Loucy (cell line): ENCODE measurements around the gene PRKD2.
A peak's percentile ranks its signal among the peaks of the same experiment; 100 is the strongest.

Source experiments
- H2AFZ ChIP-seq: fragments of 200-600 bp; sonication (generic); 2 replicates; pipeline ENCODE4 v1.6.0; 2016; ENCODE audit warnings: antibody characterized with exemption, mild to moderate bottlenecking, low read length, moderate library complexity
- H3F3A ChIP-seq: fragments of 200-600 bp; 2 replicates; pipeline ENCODE4 v1.6.0; 2016; ENCODE audit warnings: antibody characterized with exemption, low read depth, mild to moderate bottlenecking
- H3K27me3 ChIP-seq: fragments of 200-600 bp; sonication (generic); 2 replicates; pipeline ENCODE4 v1.6.1; 2014; ENCODE audit warnings: low read length, mild to moderate bottlenecking; ENCODE audit not compliant: insufficient read depth, poor library complexity, severe bottlenecking
- H3K36me3 ChIP-seq: fragments of 200-600 bp; sonication (generic); 2 replicates; pipeline ENCODE4 v1.6.1; 2016; ENCODE audit warnings: low read length; ENCODE audit not compliant: insufficient read depth
- H3K4me1 ChIP-seq: fragments of 200-600 bp; sonication (generic); 2 replicates; pipeline ENCODE4 v1.5.1; 2014; ENCODE audit warnings: low read length, mild to moderate bottlenecking; ENCODE audit not compliant: insufficient read depth, poor library complexity, severe bottlenecking
- H3K4me2 ChIP-seq: fragments of 200-600 bp; sonication (generic); 2 replicates; pipeline ENCODE4 v1.6.0; 2014; ENCODE audit warnings: antibody characterized with exemption, low read length, low read depth, mild to moderate bottlenecking; ENCODE audit not compliant: poor library complexity, severe bottlenecking
- H3K4me3 ChIP-seq: fragments of 200-600 bp; sonication (generic); 2 replicates; pipeline ENCODE4 v1.5.1; 2014; ENCODE audit warnings: low read length, mild to moderate bottlenecking, mixed read lengths; ENCODE audit not compliant: poor library complexity, severe bottlenecking
- H3K79me2 ChIP-seq: fragments of 200-600 bp; sonication (generic); 2 replicates; pipeline ENCODE4 v1.6.1; 2014; ENCODE audit warnings: low read length; ENCODE audit not compliant: insufficient read depth
- H3K9ac ChIP-seq: fragments of 200-600 bp; sonication (generic); 2 replicates; pipeline ENCODE4 v1.6.0; 2014; ENCODE audit warnings: mild to moderate bottlenecking, low read depth, low read length, moderate library complexity; ENCODE audit not compliant: poor library complexity, severe bottlenecking
- H3K9me2 ChIP-seq: fragments of 200-600 bp; sonication (generic); replicated peaks from 2 replicates; pipeline ENCODE4 v1.6.1; 2016; ENCODE audit warnings: low read depth, low read length, mixed read lengths
- H3K9me3 ChIP-seq: fragments of 200-600 bp; sonication (generic); 2 replicates; pipeline ENCODE4 v1.6.1; 2014; ENCODE audit warnings: mild to moderate bottlenecking, antibody characterized with exemption, low read length, low read depth; ENCODE audit not compliant: insufficient read depth
- H4K20me1 ChIP-seq: fragments of 200-600 bp; sonication (generic); 2 replicates; pipeline ENCODE4 v1.6.0; 2014; ENCODE audit warnings: antibody characterized with exemption, low read length, mild to moderate bottlenecking; ENCODE audit not compliant: insufficient read depth, poor library complexity, severe bottlenecking
- EZH2phosphoT487 ChIP-seq: fragments of 200-600 bp; IDR thresholded peaks from 2 replicates; pipeline ENCODE4 v1.6.1; 2018; ENCODE audit warnings: antibody characterized with exemption, mild to moderate bottlenecking, moderate library complexity, borderline replicate concordance
- TF ChIP-seq, protein P1 (sequence below): fragments of 200-600 bp; sonication (generic); conservative IDR thresholded peaks from 2 replicates; pipeline ENCODE4 v1.5.1; 2014; ENCODE audit warnings: mild to moderate bottlenecking, antibody characterized with exemption, low read length

Gene PRKD2

DNA sequence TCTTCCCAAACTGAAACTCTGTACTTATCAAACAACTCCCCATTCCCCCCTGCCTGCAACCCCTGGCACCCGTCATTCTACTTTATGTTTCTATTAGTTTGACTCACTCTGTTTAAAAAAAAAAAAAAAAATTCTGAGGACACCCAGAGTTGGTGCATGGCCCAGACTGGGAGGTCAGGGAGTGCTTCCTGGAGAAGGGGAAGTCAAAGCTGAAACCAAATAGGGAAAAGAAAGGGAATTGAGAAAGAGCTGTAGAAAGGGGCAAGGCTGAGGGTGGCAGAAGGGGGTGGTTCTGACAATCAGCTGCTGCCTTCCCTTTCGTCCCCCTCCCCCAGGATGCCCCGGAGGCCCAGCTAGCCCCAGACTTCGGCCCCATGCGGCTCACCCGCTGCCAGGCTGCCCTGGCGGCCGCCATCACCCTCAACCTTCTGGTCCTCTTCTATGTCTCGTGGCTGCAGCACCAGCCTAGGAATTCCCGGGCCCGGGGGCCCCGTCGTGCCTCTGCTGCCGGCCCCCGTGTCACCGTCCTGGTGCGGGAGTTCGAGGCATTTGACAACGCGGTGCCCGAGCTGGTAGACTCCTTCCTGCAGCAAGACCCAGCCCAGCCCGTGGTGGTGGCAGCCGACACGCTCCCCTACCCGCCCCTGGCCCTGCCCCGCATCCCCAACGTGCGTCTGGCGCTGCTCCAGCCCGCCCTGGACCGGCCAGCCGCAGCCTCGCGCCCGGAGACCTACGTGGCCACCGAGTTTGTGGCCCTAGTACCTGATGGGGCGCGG lies 38.4 kb upstream of the PRKD2 start:
- H3F3A ChIP-seq, result no peaks in the 10 kb centered on the region
- no peaks in the 10 kb centered on the region for H3K9me3 ChIP-seq
- no peak overlapping the region for H2AFZ ChIP-seq
- no peaks in the 10 kb centered on the region for H3K79me2 ChIP-seq
- H4K20me1 ChIP-seq, result no peaks in the 10 kb centered on the region
- no peaks in the 10 kb centered on the region for H3K4me1 ChIP-seq
- TF ChIP-seq, protein P1, sequence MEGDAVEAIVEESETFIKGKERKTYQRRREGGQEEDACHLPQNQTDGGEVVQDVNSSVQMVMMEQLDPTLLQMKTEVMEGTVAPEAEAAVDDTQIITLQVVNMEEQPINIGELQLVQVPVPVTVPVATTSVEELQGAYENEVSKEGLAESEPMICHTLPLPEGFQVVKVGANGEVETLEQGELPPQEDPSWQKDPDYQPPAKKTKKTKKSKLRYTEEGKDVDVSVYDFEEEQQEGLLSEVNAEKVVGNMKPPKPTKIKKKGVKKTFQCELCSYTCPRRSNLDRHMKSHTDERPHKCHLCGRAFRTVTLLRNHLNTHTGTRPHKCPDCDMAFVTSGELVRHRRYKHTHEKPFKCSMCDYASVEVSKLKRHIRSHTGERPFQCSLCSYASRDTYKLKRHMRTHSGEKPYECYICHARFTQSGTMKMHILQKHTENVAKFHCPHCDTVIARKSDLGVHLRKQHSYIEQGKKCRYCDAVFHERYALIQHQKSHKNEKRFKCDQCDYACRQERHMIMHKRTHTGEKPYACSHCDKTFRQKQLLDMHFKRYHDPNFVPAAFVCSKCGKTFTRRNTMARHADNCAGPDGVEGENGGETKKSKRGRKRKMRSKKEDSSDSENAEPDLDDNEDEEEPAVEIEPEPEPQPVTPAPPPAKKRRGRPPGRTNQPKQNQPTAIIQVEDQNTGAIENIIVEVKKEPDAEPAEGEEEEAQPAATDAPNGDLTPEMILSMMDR, result no peak
- TF ChIP-seq EZH2phosphoT487, result no peak
- H3K27me3 ChIP-seq, result no peaks in the 10 kb centered on the region
- H3K4me3 ChIP-seq, result no peak overlapping the region
- H3K9ac ChIP-seq, result no peak overlapping the region
- H3K9me2 ChIP-seq, result no peaks in the 10 kb centered on the region
- H3K4me2 ChIP-seq, result no peak overlapping the region
- H3K36me3 ChIP-seq, result no peaks in the 10 kb centered on the region

DNA sequence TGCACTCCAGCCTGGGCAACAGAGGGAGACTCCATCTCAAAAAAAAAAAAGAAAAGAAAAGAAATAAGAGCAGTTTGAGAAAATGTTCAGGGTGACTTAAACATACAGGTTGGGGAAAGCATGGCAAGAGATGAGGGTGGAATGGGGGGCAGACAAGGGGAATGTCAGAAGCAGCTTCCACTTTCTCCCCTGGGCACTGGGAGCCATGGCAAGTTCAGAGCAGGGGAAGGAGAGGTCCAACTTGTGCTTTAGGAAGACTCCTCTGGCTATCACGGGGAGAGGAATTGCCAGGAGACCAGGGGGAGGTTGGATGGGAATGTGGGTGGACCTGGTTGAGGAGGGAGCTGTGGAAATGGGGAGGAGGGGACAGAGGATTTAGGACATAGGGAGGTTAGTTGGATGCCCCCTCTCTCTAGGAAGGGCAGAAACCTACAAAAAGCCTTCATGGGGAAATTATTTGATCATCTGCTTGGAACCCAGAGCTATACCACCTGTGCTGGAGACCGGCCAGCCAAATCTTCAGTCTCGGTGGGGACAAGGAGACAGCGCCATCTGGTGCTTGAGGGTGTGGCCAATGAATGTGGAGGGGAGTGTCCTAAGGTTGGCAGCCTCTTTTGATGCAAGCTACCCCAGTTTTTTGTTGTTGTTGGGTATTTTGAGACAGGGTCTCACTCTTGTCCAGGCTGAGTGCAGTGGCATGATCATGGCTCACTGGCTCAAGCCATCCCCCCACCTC lies 36.7 kb upstream of the PRKD2 start:
- Histone ChIP-seq H3K79me2 (no peaks in the 10 kb centered on the region), H3K27me3 (no peaks in the 10 kb centered on the region), H3K4me2 (no peak overlapping the region), H2AFZ (no peak overlapping the region), H3K9me3 (no peaks in the 10 kb centered on the region), H3F3A (no peaks in the 10 kb centered on the region), H3K4me3 (no peak overlapping the region), H3K9me2 (no peaks in the 10 kb centered on the region), H3K4me1 (no peaks in the 10 kb centered on the region), H4K20me1 (no peaks in the 10 kb centered on the region), H3K36me3 (no peaks in the 10 kb centered on the region), H3K9ac (no peak overlapping the region)
- TF ChIP-seq, protein P1, result peak; percentile 77
- no peak for TF ChIP-seq EZH2phosphoT487

DNA sequence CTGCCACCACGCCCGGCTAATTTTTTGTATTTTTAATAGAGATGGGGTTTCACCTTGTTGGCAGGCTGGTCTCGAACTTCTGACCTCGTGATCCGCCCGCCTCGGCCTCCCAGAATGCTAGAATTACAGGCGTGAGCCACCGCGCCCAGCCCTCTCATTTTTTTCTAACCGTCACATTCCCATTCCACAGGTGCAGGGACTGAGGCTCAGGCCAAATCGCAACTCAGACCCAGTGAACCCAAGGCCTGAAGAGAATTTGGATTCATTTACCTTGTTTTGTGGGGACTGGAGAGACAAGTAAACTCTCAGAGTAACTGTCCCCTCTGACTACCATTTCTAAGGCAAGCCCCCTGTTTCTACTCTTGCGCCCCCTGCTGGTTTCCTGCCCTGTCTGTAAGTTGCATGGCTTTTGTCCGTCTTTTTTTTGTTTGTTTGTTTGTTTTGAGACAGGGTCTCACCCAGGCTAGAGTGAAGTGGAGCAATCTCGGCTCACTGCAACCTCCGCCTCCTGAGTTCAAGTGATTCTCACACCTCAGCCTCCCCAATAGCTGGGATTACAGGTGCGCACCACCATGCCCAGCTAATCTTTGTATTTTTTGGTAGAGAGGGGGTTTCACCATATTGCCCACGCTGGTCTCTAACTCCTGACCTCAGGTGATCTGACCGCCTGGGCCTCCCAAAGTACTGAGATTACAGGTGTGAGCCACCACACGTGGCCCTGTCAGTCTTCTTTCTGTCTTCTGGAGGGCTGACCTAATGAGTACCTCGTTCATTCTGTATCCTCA lies 31.6 kb upstream of the PRKD2 start:
- Histone ChIP-seq H3K27me3 (peaks cover 8% of the 10 kb centered on the region), H3K4me3 (no peak overlapping the region), H3K9me3 (no peaks in the 10 kb centered on the region), H3K36me3 (no peaks in the 10 kb centered on the region), H4K20me1 (peaks cover 20% of the 10 kb centered on the region), H3K9ac (no peak overlapping the region), H3F3A (0 out of 2 replicates have a peak, but pooled peaks cover 5% of the 10 kb centered on the region), H3K4me2 (no peak overlapping the region), H3K4me1 (peaks cover 10% of the 10 kb centered on the region), H3K9me2 (no peaks in the 10 kb centered on the region), H3K79me2 (peaks cover 32% of the 10 kb centered on the region), H2AFZ (no peak overlapping the region)
- TF ChIP-seq, protein P1, result peak; percentile 87
- TF ChIP-seq EZH2phosphoT487, result no peak
